Measurements from ENCODE around the gene ELL. TPM values are rescaled to one million over a fixed set of nuclear protein-coding genes. Genes with fewer than 3 reads are reported as not detected.

Gene ELL
- total and polyA plus RNA-seq, 2 experiments from 2014 or later, result 11.3 to 20.1 TPM

DNA sequence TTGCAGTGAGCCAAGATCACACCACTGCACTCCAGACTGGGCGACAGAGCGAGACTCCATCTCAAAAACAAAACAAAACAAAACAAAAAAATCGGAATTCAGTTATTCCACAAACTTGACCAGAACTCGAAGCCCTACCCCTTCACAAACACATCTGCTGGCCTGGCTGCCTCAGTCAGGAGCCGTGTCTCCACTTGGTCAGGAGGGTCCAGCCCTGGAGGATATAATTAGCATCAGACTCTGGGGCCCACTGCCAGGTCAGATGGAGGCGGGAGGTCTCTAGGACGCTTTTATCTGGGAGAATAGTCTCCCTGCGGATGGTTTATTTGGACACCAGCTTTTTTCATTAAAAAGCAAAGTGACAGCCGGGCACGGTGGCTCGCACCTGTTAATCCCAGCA is 8.0 kb downstream of the ELL start:
- peaks cover 13% of the 10 kb centered on the region for H3K4me1 Mint-ChIP-seq
- H3K27me3 ChIP-seq (ENCODE audit: insufficient read depth), result no peaks in the 10 kb centered on the region
- H3K4me1 ChIP-seq (ENCODE audit: insufficient read depth), result no peaks in the 10 kb centered on the region; the same call in 1 of the 2 replicates
- peaks cover 26% of the 10 kb centered on the region for H4K20me1 ChIP-seq (replicated peaks; ENCODE audit: insufficient read depth)
- no peaks in the 10 kb centered on the region for H3K9me2 ChIP-seq (ENCODE audit: insufficient read depth)
- ATAC-seq (no peak), DNase-seq (ENCODE audit: low spot score) (no peak)
- H3K4me3 Mint-ChIP-seq, result no peak overlapping the region
- no peaks in the 10 kb centered on the region for H3K36me3 ChIP-seq (ENCODE audit: insufficient read depth)
- H3K36me3 Mint-ChIP-seq (ENCODE audit: low read depth), result no peaks in the 10 kb centered on the region
- no peak overlapping the region for H3K27ac ChIP-seq (ENCODE audit: low read depth)
- H3F3A ChIP-seq (replicated peaks; ENCODE audit: low read depth), result no peaks in the 10 kb centered on the region
- H3K27ac Mint-ChIP-seq, result no peak overlapping the region
- H3K79me2 ChIP-seq (replicated peaks; ENCODE audit: insufficient read depth), result peaks cover 95% of the 10 kb centered on the region
- H3K27me3 Mint-ChIP-seq (ENCODE audit: insufficient read depth, low read depth, poor library complexity), result peaks cover 10% of the 10 kb centered on the region
- H3K4me2 ChIP-seq, result no peak overlapping the region
- TF ChIP-seq ZNF331 (CRISPR knock-in tag; IDR thresholded peaks at IDR 0.05; ENCODE audit: low read depth) (no peak), JUNB (IDR thresholded peaks at IDR 0.05; ENCODE audit: unreplicated experiment) (no peak), EZH2 (IDR thresholded peaks at IDR 0.05; ENCODE audit: low read depth, unreplicated experiment) (no peak), CTCF (conservative IDR thresholded peaks at IDR 0.05; ENCODE audit: low read depth in 2 of 2) (no peak), ZNF114 (CRISPR knock-in tag; IDR thresholded peaks at IDR 0.05) (no peak), CREB1 (CRISPR knock-in tag; IDR thresholded peaks at IDR 0.05; ENCODE audit: low read depth) (no peak), POLR2AphosphoS5 (IDR thresholded peaks at IDR 0.05; ENCODE audit: low read depth) (no peak), ZNF462 (CRISPR knock-in tag; IDR thresholded peaks at IDR 0.05) (no peak), STAT1 (IDR thresholded peaks at IDR 0.05; ENCODE audit: unreplicated experiment) (no peak), NANOG (IDR thresholded peaks at IDR 0.05; ENCODE audit: borderline replicate concordance) (no peak), EZH2phosphoT487 (IDR thresholded peaks at IDR 0.05; ENCODE audit: unreplicated experiment) (no peak)
- no peak overlapping the region for H3K4me3 ChIP-seq
- no peak overlapping the region for H2AFZ ChIP-seq
- no peaks in the 10 kb centered on the region for H3K9me3 Mint-ChIP-seq
